Upper lobe of left lung (tissue), 6 donors: ENCODE results near the gene SPOCK3. TPM values are rescaled to one million over a fixed set of nuclear protein-coding genes. Genes with fewer than 3 reads are reported as not detected.
A peak's percentile ranks its signal among the peaks of the same experiment; 100 is the strongest.

Source experiments
- ATAC-seq, 2 donors: fragments of 200-7000 bp; cut with Tn5 transposase; one replicate each; pipeline ENCODE4 v1.9.1; 2022; ENCODE audit warnings: mild to moderate bottlenecking in 2 of 2, moderate library complexity in 2 of 2; ENCODE audit not compliant: low FRiP score in 2 of 2
- DNase-seq, 2 donors: peaks; one replicate each; pipeline ENCODE4 v3.0.0-alpha.2; 2019 to 2020
- H3K27ac ChIP-seq, 4 donors: fragments of 200-600 bp; sonication (generic); one replicate each; pipeline ENCODE4 v1.5.1; 2016 to 2019
- H3K27me3 ChIP-seq, 4 donors: fragments of 200-600 bp; sonication (generic); one replicate each; pipeline ENCODE4 v1.5.1; 2017 to 2019
- H3K36me3 ChIP-seq, 4 donors: fragments of 200-600 bp; sonication (generic); one replicate each; pipeline ENCODE4 v1.5.1; 2016 to 2019
- H3K4me1 ChIP-seq, 4 donors: fragments of 200-600 bp; sonication (generic); one replicate each; pipeline ENCODE4 v1.5.1; 2018 to 2019
- H3K4me3 ChIP-seq, 4 donors: fragments of 200-600 bp; sonication (generic); one replicate each; pipeline ENCODE4 v1.5.1; 2017 to 2019; ENCODE audit warnings: mild to moderate bottlenecking in 2 of 4, moderate library complexity in 1 of 4
- H3K9me3 ChIP-seq, 4 donors: fragments of 200-600 bp; sonication (generic); one replicate each; pipeline ENCODE4 v1.5.1; 2018 to 2019
- EP300 ChIP-seq, 4 donors: sonication (generic); formaldehyde crosslinking; IDR thresholded peaks; one replicate each; pipeline ENCODE4 v1.5.1; 2017; ENCODE audit warnings: antibody characterized with exemption in 4 of 4, control low read depth in 2 of 4
- POLR2A ChIP-seq, 4 donors: fragments of 450-650 bp; IDR thresholded peaks; one replicate each; pipeline ENCODE4 v1.5.1; 2016 to 2017; ENCODE audit warnings: antibody characterized with exemption in 4 of 4, mild to moderate bottlenecking in 2 of 4
- POLR2AphosphoS5 ChIP-seq, 2 donors: sonication (generic); formaldehyde crosslinking; IDR thresholded peaks; one replicate each; pipeline ENCODE4 v1.5.1; 2017; ENCODE audit warnings: antibody characterized with exemption in 2 of 2
- WGBS, 2 donors: methylation state at CpG; one replicate each; pipeline ENCODE4 v1.1.5; 2017 to 2018; 5-methylcytosine and 5-hydroxymethylcytosine counted together
- total RNA-seq, 6 donors: library from RNA; depleted of rRNA in 4 of 6; stranded (reverse); fragments of >200 nt in 4 of 6; gene quantifications; one replicate each; pipeline versions ENCODE4 v1.1.0 to v1.2.1, GENCODE V29; 2016 to 2021
- TF ChIP-seq, protein P1 (sequence below), 6 experiments: fragments of 450-650 bp in 4 of 6; fragments of 200-600 bp in 2 of 6; sonication (generic) in 2 of 6; IDR thresholded peaks; one replicate each; pipeline ENCODE4 v1.5.1; 2016 to 2019; ENCODE audit warnings: antibody characterized with exemption in 6 of 6
- donor health status: DM: no; HTN: no; CAD: no; lungs with moderate emphysema.
- donor health status: DM: no; HTN: yes; CAD: no; lungs with severe emphysema.

Gene SPOCK3
- total RNA-seq, 6 donors from 2014 or later = 0.15 to 5.2 (median 0.22) TPM; not detected in 2

DNA sequence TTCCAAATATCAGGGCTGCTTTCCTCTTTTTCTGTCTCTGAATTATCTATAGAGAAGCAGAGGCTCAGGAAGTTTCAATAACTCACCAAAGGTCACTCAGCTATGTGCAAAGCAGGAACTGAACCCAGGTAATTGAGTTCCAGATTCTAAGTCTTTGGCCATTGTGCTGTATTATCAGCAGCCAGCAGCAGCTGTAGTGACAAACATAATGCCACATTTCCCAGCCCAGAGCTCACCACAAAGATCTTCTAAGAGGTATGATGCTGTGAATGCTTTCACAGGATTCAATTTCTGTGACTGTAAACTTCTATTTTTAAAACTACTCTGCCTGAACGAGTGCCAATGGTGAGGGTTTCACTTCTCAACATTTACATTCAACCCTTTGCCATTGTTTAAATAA is 56.4 kb downstream of the SPOCK3 start:
- no peak for TF ChIP-seq POLR2AphosphoS5 (IDR thresholded peaks at IDR 0.05)
- no peak for TF ChIP-seq POLR2A (IDR thresholded peaks at IDR 0.05)
- TF ChIP-seq, protein P1, sequence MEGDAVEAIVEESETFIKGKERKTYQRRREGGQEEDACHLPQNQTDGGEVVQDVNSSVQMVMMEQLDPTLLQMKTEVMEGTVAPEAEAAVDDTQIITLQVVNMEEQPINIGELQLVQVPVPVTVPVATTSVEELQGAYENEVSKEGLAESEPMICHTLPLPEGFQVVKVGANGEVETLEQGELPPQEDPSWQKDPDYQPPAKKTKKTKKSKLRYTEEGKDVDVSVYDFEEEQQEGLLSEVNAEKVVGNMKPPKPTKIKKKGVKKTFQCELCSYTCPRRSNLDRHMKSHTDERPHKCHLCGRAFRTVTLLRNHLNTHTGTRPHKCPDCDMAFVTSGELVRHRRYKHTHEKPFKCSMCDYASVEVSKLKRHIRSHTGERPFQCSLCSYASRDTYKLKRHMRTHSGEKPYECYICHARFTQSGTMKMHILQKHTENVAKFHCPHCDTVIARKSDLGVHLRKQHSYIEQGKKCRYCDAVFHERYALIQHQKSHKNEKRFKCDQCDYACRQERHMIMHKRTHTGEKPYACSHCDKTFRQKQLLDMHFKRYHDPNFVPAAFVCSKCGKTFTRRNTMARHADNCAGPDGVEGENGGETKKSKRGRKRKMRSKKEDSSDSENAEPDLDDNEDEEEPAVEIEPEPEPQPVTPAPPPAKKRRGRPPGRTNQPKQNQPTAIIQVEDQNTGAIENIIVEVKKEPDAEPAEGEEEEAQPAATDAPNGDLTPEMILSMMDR (IDR thresholded peaks at IDR 0.05) = no peak
- no peak for TF ChIP-seq EP300 (IDR thresholded peaks at IDR 0.05)
- DNase-seq (no peak), ATAC-seq (no peak)
- Histone ChIP-seq H3K27ac (no peak overlapping the region), H3K4me1 (no peaks in the 10 kb centered on the region), H3K27me3 (no peaks in the 10 kb centered on the region), H3K9me3 (no peaks in the 10 kb centered on the region), H3K36me3 (no peaks in the 10 kb centered on the region), H3K4me3 (no peak overlapping the region)
- 15 to 30% methylated on average over 1 of the region's 1 CpG for WGBS, 2 donors

DNA sequence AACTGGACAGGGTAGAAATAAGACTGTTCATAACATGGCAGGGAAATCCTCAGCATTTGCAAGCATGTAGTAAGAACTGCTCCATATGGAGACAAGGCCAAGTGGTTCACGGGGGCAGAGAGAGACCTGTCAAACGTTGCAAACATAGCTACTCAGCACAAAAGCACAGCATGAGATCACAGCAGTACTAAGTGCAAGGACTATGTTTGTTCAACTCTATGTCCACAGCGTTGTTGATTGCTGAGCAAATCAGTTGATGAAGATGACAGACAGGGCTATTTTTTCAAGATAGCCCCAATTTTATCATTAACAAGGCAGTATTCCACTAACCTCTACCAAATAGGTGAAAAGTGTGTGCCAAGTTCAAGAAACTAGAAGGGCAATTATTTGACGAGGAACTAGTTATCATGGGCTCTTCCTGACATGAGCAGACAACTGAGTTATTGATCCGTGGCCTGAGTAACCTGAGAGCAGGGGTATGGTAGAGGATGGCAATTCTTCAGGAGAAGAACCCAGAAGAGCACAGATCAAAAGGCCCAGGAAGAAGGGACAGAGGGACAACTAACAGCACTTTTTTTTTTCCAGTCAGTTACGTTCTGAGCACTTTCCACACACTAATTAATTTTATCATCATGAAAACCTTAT is 57.4 kb downstream of the SPOCK3 start:
- Histone ChIP-seq H3K27me3 (no peaks in the 10 kb centered on the region), H3K9me3 (no peaks in the 10 kb centered on the region), H3K36me3 (no peaks in the 10 kb centered on the region), H3K4me3 (no peak overlapping the region), H3K27ac (no peak overlapping the region), H3K4me1 (no peaks in the 10 kb centered on the region)
- no peak for ATAC-seq
- TF ChIP-seq POLR2AphosphoS5 (IDR thresholded peaks at IDR 0.05) (no peak), EP300 (IDR thresholded peaks at IDR 0.05) (no peak), POLR2A (IDR thresholded peaks at IDR 0.05) (no peak)
- TF ChIP-seq, protein P1 (IDR thresholded peaks at IDR 0.05) = no peak
- WGBS, 2 donors = 64% methylated on average over 6 of the region's 6 CpGs
- no peak for DNase-seq

DNA sequence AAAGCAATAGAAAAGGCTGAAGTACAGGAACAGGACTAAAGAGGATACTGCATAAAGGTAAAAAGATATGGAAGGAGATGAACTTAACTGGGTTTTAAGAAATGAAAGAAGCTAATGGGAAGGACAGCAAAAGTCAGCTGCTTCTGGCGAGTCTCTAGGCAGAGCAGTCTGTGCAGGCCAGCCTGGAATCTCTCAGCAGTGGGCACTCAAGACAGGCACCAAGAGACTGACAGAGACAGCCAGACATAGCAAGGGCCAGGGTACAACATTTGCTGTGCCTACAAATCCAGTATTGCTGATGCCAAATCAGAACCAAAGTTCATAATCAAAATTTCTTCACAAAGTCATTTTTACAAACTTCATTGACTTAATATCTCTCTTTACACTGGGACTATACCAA is 62.4 kb downstream of the SPOCK3 start:
- DNase-seq = no peak
- Histone ChIP-seq H3K4me3 (no peak overlapping the region), H3K4me1 (no peaks in the 10 kb centered on the region), H3K27ac (no peak overlapping the region), H3K27me3 (no peaks in the 10 kb centered on the region), H3K36me3 (no peaks in the 10 kb centered on the region), H3K9me3 (no peaks in the 10 kb centered on the region)
- ATAC-seq = no peak
- TF ChIP-seq POLR2AphosphoS5 (IDR thresholded peaks at IDR 0.05) (no peak), POLR2A (IDR thresholded peaks at IDR 0.05) (no peak), EP300 (IDR thresholded peaks at IDR 0.05) (no peak)
- TF ChIP-seq, protein P1 (IDR thresholded peaks at IDR 0.05) = no peak
- 64 to 78% methylated on average over 1 of the region's 1 CpG for WGBS, 2 donors

DNA sequence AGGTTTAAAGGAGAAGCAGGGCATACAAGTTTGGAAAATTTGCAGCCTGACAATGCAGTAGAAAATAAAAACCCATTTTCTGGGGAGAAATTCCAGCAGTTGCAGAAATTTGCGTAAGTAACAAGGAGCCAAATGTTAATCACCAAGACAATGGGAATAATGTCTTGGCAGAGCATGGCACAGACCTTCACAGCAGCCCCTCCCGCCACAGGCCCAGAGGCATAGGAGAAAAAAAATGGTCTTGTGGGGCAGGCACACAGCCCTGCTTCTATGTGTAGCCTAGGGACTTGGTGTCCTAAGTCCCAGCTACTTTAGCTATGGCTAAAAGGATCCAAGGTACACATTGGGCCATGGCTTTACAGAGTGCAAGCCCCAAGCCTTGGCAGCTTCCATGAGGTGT is 65.7 kb downstream of the SPOCK3 start:
- no peak for ATAC-seq
- no peak overlapping the region for H3K4me3 ChIP-seq
- WGBS, 2 donors = 95 to 97% methylated on average over 2 of the region's 2 CpGs
- H3K27me3 ChIP-seq = no peaks in the 10 kb centered on the region
- TF ChIP-seq, protein P1 (IDR thresholded peaks at IDR 0.05) = no peak
- no peak for TF ChIP-seq POLR2AphosphoS5 (IDR thresholded peaks at IDR 0.05)
- no peak for TF ChIP-seq EP300 (IDR thresholded peaks at IDR 0.05)
- TF ChIP-seq POLR2A (IDR thresholded peaks at IDR 0.05) = no peak
- no peaks in the 10 kb centered on the region for H3K9me3 ChIP-seq
- no peak for DNase-seq
- no peaks in the 10 kb centered on the region for H3K4me1 ChIP-seq
- H3K27ac ChIP-seq = no peak overlapping the region
- no peaks in the 10 kb centered on the region for H3K36me3 ChIP-seq

DNA sequence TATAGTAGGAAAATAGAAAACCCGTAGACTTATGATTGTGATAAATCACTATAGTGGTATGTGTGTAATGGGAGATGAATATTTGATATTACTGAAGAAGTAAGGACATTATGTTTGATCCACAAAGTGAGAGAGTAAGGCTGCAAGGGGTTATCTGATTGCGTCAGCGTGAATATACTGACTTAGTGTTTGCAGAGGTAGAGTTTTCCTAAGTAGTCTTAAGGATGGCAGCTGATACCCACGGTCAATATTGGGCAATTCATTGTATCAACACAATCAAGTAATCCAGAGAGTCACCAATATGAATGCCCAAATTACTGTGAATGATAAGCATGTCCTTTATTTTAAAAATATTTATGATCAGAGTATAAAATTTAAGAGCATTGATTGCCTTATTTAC is 83.7 kb downstream of the SPOCK3 start:
- H3K4me3 ChIP-seq = no peak overlapping the region
- 68 to 73% methylated on average over 4 of the region's 4 CpGs for WGBS, 2 donors
- ATAC-seq (no peak), DNase-seq (peak in 1 of 2 donors; percentile 26)
- no peaks in the 10 kb centered on the region for H3K36me3 ChIP-seq
- no peak overlapping the region for H3K27ac ChIP-seq
- no peaks in the 10 kb centered on the region for H3K27me3 ChIP-seq
- no peaks in the 10 kb centered on the region for H3K4me1 ChIP-seq
- TF ChIP-seq POLR2AphosphoS5 (IDR thresholded peaks at IDR 0.05) (no peak), EP300 (IDR thresholded peaks at IDR 0.05) (no peak), POLR2A (IDR thresholded peaks at IDR 0.05) (no peak)
- TF ChIP-seq, protein P1 (IDR thresholded peaks at IDR 0.05) = no peak
- no peaks in the 10 kb centered on the region for H3K9me3 ChIP-seq
